Epidermal melanocyte (primary cell): ENCODE data around the gene TRIM39.

ENCODE experiments used
- DNase-seq: peaks from one replicate; pipeline ENCODE4 v3.0.0; 2011; ENCODE audit warnings: low spot score; ENCODE audit not compliant: insufficient read length

The TRIM39 gene

DNA sequence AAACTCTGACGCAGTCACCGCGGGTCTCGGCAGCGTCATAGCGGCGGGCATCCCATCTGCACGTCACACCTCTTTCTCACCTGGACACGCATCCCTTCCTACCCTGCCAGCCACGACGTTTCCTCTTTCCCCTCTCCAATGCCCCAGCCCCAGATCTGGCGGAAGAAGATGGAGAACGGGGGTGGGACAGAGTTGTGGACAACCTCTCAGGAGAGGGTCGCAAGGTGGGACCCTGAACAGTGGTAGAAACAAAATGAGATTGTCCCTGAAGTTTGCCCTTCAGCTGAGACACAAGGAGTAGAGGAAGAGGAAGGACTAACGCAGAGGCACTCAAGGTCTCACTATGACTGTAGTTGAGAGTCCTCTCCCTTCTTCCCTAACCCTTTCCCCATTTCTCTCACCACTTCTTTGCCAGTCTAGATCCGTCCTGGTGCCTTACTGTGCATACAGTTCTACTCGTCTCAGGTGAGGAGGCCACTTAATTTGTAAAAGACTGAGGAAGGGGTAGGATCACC, 562 bp downstream of the TRIM39 start:
- DNase-seq: no peak

DNA sequence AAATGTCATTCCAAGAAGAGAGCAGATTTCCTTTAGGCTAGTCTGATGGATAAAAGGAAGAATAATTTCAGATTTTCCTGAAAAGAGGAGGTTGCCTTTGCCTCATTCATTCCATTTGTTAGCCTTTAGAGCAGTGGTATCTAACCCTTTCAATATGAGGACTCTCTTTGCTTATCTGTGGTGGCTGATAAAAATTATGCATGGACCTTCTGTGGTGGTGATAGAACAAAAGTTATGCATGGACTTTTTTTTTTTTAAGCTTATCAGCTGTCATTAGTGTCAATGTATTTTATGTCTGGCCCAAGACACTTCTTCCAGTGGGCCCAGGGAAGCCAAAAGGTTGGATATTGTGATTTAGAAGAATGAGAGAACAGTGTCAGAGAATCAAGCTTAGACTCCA, 1.7 kb downstream of the TRIM39 start:
- DNase-seq: no peak

DNA sequence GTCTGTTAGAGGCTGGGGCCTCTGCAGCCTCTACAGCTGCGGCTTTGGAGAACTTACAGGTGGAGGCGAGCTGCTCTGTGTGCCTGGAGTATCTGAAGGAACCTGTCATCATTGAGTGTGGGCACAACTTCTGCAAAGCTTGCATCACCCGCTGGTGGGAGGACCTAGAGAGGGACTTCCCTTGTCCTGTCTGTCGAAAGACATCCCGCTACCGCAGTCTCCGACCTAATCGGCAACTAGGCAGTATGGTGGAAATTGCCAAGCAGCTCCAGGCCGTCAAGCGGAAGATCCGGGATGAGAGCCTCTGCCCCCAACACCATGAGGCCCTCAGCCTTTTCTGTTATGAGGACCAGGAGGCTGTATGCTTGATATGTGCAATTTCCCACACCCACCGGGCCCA, 2.6 kb downstream of the TRIM39 start:
- DNase-seq: no peak

DNA sequence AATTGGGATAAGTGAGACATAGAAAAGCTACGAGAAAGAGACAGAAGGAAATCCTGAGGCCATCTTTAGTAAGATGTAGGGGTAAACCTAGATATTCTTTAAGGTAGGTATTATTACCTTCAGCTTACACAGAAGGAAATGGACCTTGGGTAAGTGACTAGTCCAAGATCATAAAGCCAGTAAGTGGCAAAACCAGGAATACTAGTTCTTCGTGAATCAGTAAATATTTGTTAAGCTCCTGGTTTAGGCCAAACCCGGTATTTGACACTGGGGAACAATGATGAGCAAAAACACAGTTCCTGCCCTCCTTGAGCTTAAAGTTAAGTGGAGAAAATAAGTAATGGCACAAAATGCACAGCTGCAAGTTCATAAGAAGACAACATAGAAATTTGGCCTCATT, 5.3 kb downstream of the TRIM39 start:
- no peak for DNase-seq

DNA sequence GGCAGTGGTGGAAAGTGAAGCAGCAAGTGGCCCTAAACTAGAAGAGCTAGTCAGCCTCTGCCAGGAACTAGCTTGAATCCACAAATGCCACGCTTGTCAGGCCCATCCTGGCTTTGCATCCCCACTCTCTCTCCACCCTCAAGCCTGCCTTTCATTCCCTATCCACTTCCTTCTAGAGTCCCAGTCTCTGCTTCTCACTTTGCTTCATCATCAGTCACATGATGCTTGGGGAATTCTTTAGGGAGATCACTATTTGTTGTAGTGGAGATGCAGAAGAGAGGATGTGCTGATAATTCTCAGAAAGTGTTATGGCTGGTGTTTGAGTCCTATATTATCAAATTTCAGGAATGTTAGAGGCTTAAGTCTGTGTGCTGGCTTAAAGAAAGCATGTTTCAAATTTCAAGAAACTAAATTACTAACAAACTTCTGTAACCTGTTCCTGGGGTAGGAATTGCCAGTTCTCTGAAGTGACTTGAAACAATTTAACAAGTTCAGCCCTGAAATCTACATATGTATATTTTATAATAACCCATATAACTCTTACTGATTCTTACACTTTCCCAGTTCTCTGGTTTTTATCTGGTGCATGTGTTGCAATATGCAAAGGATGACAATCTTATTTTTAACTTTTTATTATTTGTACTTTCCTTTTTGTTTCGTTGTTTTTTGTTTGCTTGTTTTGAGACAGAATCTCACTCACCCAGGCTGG, 7.5 kb downstream of the TRIM39 start:
- DNase-seq: no peak

DNA sequence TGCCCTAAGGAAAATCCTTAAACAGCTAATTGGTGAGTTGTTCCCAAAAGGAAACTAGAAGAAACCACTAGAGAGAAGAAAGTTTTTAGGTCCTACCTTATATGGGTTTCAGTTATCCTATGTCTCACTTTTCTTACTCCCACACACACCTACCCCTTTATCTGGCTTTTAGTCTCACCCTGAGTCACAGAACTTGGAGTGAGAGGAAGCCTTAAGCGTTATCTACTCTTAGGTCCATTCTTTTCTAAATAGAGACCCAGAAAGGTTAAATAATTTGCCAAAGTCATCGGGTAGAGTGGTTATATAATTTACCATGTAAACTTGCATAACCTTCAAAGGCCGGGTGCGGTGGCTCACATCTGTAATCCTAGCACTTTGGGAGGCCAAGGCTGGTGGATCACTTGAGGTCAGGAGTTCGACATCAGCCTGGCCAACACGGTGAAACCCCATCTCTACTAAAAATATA, 13.9 kb downstream of the TRIM39 start:
- DNase-seq: no peak

DNA sequence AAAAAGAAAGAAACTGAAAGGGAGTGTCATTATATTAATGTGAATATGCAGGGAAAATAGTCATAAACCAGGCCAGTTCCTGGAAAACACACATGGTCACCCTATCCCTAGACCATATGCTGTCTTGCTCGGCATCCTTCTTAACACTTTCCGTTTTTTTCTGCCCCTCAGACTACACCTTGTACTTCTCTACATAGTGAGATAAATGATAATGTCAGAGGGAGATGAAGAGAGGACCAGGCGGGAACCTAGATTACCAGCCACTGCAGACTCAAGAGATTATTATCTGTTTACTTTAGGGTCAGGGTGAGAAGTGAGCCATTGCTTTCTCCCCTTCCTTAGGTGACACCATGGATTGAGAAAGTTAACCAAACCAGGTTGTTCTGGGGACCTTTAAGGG, 14.5 kb downstream of the TRIM39 start:
- DNase-seq: no peak

DNA sequence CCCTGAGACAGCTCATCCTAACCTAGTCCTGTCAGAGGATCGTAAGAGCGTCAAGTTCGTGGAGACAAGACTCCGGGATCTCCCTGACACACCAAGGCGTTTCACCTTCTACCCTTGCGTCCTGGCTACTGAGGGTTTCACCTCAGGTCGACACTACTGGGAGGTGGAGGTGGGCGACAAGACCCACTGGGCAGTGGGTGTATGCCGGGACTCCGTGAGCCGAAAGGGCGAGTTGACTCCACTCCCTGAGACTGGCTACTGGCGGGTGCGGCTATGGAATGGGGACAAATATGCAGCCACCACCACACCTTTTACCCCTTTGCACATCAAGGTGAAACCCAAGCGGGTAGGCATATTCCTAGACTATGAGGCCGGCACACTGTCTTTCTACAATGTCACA, 15.0 kb downstream of the TRIM39 start:
- DNase-seq: no peak

DNA sequence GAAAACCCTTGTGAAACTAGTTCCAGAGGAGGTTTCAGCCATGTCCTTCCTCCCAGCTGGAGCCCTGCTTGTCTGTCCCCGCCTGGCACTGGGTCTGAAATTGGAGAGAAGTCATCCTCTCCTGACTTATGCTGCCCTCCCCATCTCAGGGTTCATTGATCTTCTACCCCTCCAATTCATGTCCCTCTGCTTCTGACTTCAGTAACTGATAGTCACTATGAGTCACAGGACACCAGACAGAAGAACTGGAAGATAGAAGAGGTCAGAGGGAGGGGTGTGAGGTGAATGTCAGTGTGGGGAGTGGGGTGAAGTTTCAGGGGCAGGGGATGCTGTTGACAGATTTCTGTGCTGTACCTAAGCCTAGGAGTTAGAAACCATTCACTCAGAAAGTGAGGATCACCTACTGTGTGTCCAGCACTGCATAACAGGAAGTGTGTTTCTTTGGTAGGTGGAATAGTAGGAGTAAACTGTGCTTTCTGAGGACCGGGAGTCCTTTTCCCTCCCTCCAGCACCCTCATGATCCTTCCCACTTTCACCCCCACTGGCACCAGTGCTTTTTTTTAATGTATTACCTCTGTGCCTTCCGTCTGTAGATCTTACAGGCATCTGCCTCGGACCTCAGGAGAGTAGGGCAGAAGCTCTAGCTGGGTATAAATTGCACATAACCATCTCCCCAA, 17.6 kb downstream of the TRIM39 start:
- DNase-seq: no peak

DNA sequence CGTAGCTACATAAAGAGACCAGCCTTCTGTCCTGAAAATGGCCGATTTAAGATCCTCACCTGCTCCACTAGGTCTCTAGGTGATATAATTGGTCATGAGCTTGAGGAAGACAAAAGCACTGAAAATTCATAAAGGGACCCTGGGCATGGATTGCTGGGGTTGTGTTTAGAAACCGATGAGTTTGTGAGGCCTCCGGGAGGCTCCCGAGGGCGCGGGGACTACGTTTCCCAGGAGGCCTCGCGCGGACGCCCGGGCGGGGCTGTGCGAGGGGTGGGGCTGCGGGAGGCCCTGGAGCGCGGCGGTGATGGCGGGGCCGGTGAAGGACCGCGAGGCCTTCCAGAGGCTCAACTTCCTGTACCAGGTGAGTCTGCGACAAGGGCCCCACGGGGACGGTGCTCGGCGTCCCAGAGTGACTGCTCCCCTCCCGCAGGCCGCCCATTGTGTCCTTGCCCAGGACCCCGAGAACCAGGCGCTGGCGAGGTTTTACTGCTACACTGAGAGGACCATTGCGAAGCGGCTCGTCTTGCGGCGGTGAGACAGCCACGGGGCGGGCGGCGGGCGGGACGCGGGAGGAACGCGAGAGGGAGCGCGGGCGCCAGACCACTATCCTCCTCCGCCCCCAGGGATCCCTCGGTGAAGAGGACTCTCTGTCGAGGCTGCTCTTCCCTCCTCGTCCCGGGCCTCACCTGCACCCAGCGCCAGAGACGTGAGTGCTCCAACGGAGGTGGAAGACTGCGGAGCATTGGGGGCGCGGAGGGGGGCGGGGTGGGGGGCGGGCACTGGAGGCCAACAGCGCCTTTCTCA, 18.3 kb downstream of the TRIM39 start, which contains the start of gene RPP21:
Gene RPP21, plus strand, starts transcription at position 289 of the 804 bp plus-strand sequence. Its CDS starts 16 bp downstream, at position 305.
- peak; percentile 90 for DNase-seq

DNA sequence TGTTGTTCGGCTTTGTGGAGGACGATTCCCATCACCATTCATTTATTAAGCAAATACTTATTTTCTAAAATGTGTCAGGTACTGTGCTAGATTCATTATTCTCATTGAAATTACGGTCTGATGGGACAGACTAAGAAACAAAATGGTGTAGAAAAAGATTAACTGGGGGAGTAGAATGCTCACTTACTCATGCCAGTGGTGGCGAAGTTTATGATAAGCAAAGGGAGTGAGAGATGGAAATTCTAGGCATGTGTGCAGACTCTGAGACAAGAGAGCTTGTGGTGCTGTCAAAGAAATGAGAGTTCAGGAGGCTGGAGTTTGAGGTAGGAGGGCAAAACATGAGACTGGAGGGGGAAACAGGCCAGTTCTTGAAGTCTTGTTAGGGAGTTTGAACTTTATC, 19.1 kb downstream of the TRIM39 start:
- no peak for DNase-seq

DNA sequence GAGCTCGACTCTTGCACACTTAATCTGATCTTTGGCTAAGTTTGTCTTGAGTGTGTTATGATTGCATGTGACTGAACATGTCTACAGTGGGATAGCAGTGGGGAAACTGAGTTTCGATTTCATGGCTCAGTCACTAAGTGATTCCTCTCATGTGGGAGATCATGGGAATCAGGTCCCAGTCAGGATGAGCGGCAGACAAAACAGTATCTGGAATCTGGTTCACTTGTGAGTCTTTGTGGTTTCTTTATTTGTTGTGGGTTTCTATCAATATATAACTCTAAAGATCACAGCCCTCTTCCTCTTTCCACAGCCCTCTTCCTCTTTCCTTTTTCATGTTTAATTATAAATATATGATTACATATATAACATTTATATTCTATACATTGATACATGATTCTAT, 22.2 kb downstream of the TRIM39 start:
- DNase-seq: no peak

DNA sequence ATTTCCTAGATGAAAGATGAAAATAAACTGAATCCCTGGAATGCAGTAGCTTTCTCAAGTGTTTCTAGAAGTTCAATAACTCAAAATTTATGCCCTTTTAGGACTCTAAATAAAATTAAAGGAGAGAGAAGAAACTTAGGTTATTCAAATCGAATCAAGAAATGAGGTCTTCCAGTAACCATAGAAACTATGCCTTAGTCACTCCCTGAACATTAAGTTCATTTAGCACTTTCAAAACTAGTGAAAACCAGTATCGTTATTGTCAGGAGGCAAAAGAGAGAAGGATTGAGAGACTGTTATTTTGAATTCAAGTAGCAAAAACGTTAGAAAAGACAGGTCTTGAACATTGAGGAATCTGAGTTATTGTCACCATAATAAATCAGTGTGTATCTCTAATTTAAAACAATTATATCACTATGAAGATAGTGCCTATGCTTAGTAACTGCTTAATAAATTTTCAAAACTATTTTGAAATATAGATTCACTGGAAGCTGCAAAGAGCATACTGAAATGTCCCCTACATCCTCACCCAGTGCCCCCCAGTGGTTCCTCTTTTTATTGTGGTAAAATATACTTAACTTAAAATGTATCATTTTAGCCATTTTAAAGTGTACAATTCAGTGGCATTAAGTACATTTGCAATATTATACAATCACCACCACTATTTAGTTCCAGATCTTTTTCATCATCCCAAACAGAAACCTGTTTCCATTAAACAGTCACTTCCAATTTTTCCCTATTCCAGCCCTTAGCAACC, 22.9 kb downstream of the TRIM39 start:
- DNase-seq: no peak

DNA sequence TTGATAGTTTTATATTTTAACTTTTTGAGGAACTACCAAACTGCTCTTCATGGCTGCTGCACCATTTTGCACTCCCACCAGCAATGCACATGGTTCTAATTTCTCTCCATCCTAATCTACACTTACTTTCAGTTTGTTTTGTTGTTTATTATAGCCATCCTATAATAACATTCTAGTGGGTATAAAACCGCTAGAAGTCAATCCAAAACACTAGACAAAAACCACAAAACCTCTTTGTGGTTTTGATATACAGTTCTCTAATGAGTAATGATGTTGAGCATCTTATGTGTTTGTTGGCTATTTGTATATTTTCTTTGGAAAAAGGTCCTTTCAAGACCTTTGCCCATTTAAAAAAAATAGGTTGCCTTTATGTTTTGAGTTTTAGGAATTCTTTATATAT, 23.8 kb downstream of the TRIM39 start:
- DNase-seq: no peak

DNA sequence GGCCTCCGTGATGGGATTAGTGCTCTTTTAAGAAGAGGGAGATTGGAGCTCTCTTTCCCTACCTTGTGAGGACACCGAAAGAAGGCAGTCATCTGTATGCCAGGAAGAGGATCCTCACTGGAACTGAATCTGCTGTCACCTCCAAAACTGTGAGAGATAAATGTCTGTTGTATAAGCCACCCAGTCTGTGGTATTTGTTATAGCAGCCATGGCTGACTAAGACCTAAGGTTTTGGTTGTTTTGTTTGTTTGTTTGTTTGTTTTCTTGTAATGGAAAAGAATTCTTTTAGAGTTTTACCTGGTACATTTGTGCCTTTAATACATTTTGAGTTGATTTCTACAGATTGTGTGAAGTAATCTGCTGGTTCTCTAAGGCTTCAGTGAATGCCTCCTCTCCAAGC, 25.8 kb downstream of the TRIM39 start:
- DNase-seq: no peak

DNA sequence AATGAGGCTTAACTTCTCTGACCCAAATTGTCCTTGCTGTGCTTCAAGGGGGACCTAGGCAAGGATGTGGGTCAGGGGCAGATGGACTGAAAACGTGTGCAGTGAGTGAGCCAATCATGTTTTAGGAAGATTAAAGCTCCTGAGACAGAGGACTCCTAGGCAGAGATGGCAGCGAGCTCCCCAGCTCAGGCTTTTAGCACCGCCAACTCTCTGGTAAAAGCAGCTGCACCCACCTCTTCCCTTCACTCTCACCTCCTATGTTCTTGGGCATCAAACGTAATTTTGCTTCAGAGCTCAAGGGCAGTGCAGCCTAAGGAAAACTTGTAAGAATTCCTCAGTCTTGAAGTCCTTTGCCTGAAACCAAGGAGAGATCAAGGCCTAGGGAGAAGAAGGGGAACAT, 28.6 kb downstream of the TRIM39 start:
- DNase-seq: no peak

DNA sequence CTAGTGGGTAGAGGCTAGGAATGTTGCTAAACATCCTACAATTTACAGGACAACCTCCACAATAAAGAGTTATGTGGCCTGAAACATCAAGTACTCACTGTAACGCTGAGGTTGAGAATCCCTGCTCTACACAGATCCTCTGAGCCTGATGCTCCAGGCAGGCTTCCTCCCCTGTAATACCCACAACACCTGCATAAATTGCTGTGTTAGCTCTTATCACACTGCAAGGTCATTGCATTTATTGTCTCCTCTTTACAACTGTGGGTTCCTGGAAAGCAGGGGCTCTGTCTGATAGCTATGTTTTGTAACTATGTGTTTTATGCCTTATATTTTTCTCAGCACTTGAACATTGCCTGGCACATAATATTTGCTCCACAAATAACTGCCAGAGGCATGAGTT, 29.8 kb downstream of the TRIM39 start:
- no peak for DNase-seq

DNA sequence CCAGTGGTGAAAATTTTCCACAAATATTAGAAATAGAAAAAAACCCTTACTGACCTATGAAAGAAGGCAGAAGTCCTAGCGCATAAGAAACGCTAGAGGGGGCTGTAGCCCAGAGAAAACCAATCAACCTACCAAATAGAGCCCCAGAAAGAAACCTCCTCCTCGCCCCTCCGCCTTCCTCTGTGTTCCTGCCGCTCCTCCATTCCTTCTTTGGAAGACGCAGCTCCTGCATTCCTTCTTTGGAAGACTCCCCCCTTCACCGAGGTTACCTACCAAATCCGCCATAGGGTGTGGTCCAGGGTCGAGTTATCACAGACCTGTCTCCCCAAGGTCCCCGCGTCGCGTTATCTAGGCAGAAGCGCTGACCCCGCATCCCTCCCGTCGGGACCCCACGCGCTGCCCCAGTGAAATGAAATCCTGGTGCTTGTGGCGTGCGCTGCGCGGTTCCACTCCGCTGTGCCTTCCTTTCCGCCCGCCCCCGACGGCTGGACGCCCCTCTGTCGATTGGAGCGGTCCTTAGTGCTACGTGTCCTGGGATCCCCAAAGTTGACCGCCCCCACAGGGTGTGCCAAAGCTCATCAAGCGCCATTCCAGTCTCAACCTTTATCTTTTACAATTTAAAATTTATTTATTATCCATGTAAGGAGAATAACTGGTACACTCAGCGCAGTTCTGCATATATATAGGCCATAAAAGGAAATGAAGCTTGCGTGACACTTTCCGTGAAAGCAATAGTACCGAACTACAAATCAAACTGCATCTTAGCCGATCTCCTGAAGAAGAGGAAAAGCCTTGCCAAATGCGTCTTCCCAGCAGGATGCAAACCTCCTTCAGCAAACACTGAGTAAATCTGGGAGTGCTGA, 31.2 kb downstream of the TRIM39 start:
- peak; percentile 66 for DNase-seq

DNA sequence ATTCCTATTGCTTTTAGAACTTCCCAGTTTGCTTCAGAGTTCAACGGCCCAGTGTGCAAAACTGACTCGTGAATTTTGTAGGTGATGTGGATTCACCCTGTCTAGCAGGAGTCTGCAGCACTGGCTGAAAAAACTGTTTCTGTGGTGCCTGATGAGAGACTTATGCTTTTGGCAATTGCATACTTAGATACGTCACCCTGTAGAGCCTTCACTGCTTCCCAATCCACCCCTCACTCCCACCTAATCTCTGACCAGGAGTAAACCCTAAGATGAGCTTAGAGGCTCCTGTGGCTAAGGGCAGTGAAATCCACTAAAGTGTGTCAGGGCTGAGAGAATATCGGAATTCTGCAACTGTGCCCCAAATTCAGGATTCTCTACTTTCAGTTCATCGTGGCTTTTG, 32.5 kb downstream of the TRIM39 start:
- DNase-seq: no peak

DNA sequence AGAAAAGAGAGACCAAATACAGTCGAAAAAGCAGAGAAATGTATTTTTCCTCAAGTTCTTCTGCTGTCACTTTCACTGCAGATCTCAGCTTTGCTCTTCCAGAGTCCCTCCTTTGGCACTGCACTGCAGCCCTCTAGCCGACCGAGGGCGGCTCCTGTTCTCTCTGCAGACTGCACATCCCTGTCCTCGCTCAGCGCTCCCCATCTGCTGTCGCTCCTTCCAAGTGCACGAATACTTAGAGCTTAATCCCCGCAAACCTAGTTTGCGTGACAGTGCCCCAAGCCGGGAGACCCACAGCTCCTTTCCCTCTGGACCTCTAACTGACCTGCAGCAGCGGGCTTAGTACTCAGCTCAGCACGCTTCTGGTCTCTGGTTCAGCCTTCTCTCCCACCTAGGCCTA, 33.4 kb downstream of the TRIM39 start:
- no peak for DNase-seq
